ENCODE data around the gene SPTBN1.

Gene SPTBN1

DNA sequence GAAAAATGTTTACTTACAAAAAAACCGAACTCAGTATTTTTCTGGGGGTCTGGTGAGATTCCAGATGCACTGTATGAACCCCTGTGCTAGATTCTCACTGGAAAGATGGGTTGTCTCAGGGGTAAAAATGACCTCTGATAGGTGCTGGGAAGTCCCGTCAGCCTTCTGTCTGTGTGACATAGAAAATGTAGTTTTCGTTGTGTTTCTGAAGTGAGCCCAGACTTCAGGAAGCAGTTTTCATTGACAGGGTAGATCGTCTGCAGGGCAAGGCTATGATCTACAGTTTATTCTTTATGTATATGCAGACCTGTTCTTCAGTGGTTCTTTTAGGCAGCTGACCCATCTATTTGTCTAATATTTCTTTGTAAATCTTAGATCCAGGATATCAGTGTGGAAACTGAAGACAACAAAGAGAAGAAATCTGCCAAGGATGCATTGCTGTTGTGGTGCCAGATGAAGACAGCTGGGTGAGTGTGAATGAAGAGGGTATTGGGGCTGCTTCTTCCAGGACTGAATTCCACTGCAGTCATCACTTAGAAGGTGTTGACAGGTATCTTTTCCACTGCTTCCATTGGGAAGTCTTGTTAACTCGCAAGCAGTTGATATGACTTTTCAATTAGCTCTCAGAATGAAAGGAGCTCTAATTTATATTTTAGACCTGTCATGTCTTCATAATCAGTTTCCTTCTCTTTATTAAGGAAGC is 159.9 kb downstream of the SPTBN1 start:
- DNase-seq, result no peak

DNA sequence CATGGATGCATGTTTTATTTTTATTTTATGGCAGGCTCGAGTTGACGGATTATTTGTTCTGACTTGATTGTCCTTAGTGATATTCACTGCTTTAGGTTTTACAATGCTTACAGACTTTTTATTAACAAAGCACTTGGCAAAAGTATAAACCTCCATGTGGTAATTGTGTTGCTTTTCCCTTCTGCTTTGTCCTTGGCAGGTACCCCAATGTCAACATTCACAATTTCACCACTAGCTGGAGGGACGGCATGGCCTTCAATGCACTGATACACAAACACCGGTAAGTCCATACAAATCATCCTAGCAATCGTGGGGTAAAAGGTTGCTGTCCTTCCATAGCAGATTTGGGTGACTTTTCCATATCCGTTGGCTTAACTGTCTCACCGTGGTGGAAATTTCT is 161.3 kb downstream of the SPTBN1 start:
- no peak for DNase-seq

DNA sequence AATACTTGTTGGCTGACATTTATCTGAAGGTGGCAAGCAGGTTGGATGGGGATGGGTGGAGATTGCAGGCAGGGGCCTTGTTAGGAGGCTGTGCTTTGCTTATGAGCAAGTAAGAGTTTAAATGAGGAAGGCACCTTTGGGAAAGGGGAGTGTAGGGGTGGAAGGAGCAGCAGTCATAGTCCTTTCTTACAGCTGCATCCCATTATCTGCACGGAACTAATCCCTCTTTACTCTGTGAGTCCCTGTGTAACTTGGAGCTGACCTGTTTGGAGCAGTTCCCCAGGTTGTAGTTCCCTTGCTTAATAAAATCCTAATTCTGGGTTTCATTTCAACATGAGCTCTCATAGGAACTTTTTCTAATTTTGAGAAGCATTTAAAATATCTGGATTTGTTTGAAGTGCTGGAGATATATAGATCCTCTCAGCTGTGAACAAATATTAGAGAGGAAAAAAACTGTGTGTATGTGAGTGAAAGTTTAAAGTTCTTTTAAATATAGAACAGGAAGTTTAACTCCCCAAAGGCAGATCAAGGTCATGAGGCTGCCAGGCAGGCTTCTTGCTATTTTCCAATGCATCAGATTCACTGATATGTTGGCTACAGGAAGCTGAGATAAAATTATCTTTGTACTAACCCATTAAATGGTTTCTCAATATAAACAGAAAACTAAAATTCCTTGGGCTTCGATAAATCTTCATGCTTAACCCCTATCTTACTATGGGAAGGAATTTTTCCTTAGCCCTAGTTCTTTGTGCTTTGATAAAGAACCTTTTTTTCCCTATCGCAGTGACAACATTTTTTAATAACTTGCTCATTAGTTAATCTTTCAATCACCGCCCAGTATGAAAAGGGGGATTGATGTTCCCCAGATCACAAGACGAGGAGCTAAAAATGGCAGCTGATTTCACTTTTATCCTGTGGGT is 162.8 kb downstream of the SPTBN1 start:
- no peak for DNase-seq

DNA sequence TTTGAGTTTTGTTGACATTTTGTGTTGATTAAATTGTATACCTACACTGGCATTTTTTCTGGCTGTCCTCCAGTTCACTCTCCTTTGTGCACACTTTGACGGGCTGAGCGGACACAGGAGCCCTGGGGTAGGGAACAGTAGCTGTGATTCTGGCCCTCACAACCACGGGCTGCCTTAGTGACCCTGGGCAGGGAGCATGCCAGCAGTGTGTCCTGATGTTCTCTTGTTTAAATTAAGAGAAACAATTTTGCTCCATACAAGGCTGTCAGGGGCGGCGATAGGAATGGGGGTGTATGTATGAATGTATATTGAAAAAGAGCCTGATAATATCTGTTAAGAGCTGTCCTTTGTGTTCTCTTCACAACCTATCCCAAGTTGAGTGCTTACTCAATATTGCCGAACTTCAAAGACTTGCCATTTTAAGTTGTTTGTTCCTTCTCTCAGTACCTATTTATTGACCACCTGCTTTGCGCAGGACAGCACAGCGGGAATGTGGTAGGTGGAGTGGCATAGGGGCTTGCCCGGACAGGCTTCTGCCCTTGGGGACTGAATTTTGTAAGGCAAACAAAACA is 163.6 kb downstream of the SPTBN1 start:
- no peak for DNase-seq

DNA sequence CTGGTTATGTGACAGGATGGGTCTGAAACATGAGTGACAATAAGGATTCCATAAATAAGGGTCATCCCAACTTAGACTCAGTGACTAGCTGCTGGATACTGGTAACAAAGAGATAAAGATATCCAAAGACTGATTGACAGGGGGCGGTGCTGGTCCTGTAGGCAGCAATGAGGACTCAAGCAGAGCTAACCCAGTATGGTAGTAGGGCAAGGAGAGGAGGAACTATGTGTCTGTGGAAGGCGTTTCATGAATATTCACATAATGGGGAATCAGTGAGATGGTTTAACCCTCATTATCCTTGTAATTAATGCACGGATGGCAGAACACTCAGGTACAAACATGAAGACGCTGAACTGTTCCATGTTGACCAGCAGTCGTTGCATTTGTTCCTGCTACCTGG is 164.8 kb downstream of the SPTBN1 start:
- no peak for DNase-seq

DNA sequence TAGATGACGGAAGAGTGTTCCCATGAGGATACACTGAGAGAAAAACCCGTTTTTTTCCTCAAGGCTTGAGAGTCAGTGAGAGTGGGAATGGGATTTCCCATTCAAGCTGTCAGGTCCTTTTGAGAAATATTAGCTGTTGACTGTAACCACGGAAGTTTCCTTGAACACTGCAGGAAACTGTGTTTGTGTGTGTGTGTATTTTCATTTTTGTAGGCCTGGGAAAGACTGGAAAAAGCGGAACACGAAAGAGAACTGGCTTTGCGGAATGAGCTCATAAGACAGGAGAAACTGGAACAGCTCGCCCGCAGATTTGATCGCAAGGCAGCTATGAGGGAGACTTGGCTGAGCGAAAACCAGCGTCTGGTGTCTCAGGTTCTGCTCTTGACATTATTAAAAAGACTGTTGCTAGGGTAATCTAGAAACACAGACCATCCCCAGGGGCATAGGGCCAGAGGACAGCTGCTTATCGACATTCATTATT is 168.5 kb downstream of the SPTBN1 start:
- no peak for DNase-seq

DNA sequence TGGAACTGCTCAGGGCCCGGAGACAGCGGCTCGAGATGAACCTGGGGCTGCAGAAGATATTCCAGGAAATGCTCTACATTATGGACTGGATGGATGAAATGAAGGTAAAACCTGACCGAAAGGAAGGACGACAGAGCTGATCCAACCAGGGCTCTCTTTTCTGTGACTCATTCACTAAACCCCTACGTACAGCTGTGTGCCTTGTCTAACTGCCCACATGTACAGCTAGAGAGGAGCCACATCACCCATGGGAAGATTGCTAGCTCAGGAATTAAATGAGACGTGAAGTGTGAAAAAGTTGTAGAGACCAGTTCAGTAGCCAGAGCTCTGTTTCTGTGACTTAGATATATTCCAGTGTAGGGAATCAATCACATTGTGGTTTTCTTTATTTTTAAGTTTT is 170.0 kb downstream of the SPTBN1 start:
- DNase-seq, result no peak

DNA sequence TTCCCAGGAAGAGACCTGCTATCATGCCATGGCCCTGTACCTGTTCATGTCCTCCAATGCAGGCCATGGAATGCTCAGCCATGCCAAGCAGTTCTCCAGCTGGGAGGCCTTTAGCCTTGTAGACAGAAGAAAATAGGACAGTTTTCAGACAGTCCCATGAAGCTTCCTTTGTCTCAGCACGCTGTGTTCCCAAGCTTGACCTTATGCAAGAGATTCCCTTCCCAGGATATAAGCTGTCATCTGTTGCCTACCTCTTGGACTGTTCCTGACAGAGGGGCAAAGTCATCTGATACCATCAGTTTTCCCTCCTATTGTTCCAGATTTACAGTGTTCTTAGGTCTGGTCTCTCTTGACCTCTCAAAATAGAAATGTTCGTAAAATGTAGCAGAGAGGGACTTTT is 170.8 kb downstream of the SPTBN1 start:
- no peak for DNase-seq

DNA sequence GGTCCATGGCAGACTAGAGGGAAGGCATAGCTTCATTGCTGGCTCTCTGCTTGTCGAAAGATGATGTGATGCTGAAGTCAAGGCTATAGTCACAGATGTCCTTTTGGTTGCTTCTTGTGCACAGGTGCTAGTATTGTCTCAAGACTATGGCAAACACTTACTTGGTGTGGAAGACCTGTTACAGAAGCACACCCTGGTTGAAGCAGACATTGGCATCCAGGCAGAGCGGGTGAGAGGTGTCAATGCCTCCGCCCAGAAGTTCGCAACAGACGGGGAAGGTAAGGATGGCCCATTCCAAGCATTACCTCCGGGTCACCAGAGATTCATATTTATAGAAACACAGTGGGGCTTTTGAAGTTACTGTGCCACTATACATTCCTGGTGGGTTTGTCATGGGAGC is 171.8 kb downstream of the SPTBN1 start:
- no peak for DNase-seq

DNA sequence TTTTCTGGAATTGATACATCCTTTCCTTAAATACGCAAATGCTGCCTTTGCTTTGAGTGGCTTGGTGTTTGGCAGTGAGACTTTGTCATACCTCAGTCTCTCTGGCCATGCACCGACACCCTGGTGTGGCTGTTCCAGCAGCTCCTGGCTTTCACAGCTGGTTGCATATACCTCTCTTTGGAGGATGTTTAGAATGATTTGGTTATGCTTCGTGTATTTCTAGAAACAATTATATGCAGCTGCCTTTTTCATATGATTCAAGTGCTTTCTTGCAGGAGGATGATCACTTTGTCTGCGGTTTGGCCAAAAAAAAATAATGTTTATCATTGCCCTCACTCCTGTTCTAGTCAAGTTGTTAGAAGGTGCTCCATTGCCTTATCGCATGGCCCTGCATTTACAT is 172.3 kb downstream of the SPTBN1 start:
- DNase-seq, result no peak

DNA sequence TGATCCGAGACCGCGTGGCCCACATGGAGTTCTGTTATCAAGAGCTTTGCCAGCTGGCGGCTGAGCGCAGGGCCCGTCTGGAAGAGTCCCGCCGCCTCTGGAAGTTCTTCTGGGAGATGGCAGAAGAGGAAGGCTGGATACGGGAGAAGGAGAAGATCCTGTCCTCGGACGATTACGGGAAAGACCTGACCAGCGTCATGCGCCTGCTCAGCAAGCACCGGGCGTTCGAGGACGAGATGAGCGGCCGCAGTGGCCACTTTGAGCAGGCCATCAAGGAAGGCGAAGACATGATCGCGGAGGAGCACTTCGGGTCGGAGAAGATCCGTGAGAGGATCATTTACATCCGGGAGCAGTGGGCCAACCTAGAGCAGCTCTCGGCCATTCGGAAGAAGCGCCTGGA is 172.8 kb downstream of the SPTBN1 start:
- no peak for DNase-seq

DNA sequence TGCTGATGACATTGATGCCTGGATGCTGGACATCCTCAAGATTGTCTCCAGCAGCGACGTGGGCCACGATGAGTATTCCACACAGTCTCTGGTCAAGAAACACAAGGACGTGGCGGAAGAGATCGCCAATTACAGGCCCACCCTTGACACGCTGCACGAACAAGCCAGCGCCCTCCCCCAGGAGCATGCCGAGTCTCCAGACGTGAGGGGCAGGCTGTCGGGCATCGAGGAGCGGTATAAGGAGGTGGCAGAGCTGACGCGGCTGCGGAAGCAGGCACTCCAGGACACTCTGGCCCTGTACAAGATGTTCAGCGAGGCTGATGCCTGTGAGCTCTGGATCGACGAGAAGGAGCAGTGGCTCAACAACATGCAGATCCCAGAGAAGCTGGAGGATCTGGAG is 173.3 kb downstream of the SPTBN1 start:
- DNase-seq, result no peak

DNA sequence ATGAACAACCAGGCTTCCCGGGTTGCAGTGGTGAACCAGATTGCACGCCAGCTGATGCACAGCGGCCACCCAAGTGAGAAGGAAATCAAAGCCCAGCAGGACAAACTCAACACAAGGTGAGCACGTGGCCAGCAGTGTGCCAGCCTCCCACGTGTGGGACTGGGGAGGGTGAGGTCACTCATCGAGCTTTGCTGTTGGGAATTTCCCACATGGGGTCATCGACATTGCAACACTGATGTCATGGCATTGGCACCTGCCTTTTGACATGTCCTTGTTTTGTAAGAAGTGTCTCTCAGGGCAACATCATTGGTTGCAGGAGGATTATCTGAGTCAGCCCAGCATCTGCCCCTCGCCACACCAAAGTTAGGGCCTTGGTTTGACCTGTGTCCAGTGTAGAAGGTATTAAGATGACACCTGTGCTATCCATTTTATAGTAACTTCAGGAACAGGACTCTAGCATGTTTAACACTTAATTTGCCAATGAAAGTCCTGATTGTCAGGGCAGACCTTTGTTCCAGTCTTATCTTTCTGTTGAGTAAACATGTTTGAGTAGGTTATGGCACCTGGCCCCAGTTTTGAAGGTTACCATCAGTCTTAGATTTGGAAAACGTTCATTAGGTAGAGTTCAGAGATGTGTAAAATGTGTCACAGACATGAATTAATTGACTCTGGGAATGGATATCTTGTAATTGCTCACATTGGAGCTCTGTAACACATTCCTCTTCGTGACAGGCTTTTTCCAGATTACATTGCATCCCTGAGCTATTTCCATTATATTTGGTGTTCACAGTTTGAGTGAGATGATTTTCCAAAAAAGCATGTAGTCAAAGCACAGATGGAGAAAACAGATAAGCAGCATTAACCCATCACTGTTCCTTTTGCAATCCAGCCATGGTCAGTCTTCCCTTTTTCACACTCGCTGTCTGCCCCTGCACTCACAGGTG is 174.1 kb downstream of the SPTBN1 start:
- DNase-seq, result no peak

DNA sequence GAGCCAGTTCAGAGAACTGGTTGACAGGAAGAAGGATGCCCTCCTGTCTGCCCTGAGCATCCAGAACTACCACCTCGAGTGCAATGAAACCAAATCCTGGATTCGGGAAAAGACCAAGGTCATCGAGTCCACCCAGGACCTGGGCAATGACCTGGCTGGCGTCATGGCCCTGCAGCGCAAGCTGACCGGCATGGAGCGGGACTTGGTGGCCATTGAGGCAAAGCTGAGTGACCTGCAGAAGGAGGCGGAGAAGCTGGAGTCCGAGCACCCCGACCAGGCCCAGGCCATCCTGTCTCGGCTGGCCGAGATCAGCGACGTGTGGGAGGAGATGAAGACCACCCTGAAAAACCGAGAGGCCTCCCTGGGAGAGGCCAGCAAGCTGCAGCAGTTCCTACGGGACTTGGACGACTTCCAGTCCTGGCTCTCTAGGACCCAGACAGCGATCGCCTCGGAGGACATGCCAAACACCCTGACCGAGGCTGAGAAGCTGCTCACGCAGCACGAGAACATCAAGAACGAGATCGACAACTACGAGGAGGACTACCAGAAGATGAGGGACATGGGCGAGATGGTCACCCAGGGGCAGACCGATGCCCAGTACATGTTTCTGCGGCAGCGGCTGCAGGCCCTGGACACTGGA is 174.9 kb downstream of the SPTBN1 start:
- no peak for DNase-seq

DNA sequence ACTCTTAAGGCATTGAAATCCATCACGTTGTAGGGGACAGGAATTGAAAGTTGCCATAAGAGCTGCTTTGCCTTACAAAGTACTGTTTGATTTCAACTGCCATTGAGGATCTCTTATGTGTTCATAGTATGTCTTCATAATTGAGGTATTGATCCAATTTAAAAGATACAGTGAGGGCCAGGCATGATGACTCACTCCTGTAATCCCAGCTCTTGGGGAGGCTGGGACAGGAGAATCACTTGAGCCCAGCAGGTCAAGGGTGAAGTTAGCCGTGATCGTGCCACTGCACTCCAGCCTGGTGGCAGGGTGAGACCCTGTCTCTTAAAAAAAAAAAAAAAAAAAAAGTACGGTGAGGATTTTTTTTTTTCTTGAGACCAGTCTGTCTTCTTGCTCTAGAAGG is 175.6 kb downstream of the SPTBN1 start:
- no peak for DNase-seq

DNA sequence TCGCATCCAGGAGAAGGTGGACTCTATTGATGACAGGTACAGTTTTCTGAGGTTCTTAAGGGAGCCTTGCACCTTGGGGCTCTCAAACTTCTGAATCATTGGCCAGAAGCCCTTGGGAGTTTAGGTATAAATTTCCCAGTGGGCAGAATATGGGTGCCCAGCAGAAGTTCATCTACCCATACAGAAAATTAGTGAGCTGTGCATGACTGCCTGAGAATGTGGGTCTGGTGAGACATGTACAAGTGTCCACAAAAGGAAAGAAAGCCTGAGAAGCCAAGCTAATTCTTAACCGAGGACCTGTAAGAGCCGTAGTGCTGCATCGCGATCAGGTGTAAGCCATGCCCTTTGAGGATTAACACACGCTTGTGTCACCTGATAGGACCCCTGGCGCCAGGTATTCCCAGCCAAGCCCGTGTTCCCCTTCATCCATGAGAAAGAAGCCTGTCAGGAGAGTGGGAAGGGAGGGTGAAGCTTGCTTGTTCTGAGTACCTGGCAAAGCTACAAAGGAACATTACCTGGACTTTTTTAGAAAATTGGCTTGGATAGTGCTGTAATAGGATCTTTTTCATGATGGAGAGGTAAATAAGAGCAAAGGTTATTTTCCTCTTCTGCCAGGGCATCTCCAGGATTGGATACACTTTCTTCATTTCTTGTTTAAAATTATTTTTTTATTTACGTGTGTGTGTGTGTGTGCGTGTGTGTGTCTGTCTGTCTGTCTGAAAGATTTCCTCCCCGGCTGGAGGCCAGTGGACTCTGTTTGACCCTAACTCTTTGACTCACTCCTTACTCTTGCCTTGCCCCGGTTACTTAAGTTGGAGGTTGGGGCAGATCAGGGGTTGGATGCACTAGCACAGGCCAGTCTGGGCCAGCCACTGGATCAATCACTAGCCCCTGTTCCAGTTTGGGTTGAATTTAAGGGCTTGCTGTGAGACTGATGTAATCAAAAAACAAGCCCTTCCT is 176.9 kb downstream of the SPTBN1 start:
- no peak for DNase-seq

DNA sequence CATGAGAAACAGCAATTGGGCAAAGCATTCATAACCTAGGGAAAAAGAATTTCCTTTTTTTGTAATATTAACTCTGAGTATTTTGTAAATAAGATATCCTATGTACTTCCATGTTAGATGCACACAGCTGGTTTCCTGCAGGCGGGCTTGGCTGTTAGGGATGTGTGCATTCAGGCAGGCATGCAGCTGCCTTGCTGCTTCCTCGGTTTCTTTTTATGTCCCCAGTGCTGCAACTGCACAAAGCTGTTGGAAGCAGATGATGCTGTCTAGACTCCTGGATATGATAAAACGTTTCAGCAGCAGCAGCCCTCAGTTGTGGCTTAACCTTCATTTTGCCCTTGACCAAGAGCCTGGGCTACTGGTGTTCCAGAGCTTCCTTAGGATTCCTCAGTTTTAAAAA is 177.9 kb downstream of the SPTBN1 start:
- DNase-seq, result no peak

DNA sequence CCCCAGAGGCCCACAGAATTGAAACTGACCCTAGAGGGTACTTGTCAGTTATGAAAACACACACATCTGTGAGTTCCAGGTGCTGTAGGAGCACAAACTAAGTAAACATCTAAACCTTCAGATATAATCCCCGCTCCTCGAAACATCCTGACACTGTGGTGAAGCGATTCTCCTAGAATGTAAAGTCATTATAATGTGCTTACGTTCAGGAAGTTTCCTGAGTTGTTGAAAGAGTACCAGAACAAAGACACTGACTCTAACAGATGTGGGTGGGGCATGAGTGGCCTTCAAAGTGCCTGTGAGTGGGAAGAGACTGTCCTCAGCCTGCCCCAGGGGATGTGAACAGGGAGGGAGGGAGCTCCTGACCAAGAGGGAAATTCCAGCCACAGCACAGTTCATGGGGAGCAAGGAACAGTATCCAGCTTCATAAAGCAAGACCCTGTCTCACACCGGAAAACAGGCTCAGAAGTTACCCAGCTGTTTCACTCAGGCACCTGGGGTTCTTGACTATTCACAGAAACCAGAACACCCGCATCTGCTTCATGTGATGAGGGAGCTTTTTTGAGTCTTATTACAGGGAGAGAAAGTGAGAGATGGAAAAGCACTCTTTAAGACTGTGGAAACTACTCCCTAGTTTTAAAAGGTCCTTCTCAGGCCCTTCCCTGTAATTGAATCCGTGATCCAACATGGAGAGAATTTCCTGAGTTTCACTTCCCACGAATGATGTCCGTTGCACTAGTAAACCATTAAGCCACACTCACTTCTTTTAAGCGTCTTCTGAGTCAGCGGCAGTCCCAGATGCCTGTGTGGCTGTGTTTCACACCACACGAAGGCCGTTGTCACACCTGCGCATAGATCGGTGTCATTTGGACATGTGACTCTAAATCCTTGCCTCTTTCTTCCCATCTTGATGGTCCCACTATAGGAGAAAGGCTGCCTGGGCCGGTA is 178.7 kb downstream of the SPTBN1 start:
- no peak for DNase-seq

DNA sequence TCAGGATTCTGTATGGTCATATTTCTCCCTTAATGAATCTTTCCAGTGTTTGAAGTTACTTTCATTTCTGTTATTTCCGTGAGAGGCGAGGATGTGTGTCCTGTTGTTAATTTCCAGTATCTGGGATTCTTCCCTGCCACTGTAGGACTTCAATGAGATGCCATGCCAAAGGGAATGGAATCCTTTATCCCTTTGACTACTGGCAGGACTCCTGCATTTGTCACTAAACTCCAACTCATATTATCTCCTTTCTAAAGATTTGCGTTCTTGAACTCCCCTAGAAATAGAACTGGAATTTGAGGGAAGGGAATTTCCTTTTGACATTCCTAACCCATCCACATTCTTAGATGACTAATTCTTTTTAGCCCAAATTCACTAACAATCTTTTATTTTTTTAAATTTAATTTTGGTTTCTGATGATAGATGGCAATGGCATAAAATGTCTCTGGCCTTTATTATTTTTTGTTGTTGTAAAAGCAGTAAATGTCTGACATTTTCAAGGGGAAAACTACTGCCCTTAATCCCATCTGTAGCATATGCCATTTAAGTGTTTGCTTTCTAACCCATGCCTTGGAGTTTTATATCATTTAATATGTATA is 179.5 kb downstream of the SPTBN1 start:
- DNase-seq, result no peak
